ENCODE measurements around the gene CCDC6. TPM values are rescaled to one million over a fixed set of nuclear protein-coding genes. Genes with fewer than 3 reads are reported as not detected.

The CCDC6 gene
- total RNA-seq, 1 donor from 2014 or later = 50.6 TPM

DNA sequence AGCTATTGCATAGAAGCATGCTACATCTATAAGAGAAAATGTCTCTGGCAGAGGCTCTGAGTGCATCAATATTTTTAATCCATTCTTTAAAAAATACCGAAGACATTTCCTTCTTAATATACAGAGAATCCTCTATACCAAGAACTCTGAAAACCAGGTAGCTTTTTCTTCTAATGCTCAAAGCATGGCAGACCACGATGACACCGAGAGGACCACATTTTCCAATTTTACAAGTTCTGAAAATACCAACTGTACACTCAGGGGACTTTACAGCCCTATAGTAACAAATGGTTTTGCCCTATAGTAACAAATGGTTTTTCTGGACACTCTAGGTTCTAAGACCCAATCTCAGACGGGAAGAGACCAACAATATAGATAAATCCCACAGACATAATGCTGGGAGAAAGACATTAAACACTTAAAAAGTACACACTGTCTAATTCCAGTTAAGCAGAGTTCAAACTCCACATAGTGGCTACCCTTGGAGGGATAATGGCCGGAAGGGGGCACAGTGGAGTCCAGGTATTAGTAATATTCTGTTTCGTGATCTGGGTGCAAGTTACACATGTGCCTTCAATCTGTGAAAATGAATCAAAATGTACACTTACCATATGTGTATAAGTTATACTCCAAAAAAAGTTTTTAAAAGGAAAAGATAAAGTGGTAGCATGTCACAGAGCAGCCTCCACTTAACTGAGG lies 26.2 kb downstream of the CCDC6 start:
- Histone ChIP-seq H3K27me3 (ENCODE audit: low read depth) (no peaks in the 10 kb centered on the region), H3K9me3 (no peaks in the 10 kb centered on the region), H3K36me3 (no peaks in the 10 kb centered on the region), H3K27ac (peak overlapping the region; percentile 59), H3K4me3 (no peak overlapping the region), H3K4me1 (peaks cover 39% of the 10 kb centered on the region)
- DNase-seq (no peak), ATAC-seq (no peak)
- TF ChIP-seq CTCF (IDR thresholded peaks at IDR 0.05) = no peak
- intact Hi-C loops (cut with DNase I) = no loop called here

DNA sequence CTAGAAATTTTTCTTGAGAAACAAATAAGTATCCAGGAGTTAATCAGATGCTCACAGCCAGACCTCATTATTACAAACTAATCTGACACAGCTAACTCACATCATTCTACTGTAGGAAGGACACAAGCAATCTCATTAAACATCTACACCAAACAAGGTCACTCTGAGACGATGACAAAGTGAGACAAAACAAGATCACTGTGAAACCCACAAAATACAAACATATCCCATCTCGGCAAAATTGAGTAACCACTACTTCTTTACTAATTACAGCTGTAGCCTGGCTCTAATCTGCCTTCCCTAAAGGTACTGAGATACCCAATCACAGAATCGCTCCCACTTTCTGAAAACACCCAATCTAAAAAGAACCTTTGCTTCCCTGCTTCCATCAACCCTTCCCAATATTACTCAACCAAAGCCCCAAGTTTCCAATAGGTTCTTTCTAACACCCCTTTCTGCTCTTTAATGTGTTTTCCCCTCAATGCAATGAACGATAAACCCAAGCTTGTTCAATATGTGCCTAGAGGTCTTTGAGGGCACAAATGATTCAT lies 26.9 kb downstream of the CCDC6 start:
- no peak for TF ChIP-seq CTCF (IDR thresholded peaks at IDR 0.05)
- H3K4me3 ChIP-seq = no peak overlapping the region
- H3K9me3 ChIP-seq = no peaks in the 10 kb centered on the region
- H3K36me3 ChIP-seq = no peaks in the 10 kb centered on the region
- no peaks in the 10 kb centered on the region for H3K27me3 ChIP-seq (ENCODE audit: low read depth)
- H3K27ac ChIP-seq = no peak overlapping the region
- intact Hi-C loops (cut with DNase I) = no loop called here
- H3K4me1 ChIP-seq = peaks cover 34% of the 10 kb centered on the region
- no peak for ATAC-seq
- DNase-seq = no peak

DNA sequence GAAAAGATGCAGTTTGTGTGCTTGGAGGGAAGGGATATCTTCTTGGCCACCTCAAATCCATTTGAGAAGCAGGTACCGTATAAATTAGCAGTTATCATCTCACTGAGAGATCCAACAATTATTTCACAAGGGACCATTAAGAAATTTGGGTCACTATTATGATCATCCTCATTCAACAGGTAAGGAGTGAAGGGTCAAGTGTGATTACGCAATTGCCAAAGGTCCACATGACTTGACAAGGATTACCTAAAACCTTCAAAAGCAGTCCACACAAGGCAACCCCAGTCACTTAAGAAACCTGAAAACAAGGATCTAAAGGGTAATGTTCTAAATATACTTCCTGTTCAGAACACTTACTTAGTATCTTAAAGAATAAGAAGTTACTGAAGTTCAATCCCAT lies 27.4 kb downstream of the CCDC6 start:
- Histone ChIP-seq H3K27me3 (ENCODE audit: low read depth) (no peaks in the 10 kb centered on the region), H3K27ac (no peak overlapping the region), H3K4me1 (peaks cover 34% of the 10 kb centered on the region), H3K4me3 (no peak overlapping the region), H3K9me3 (no peaks in the 10 kb centered on the region), H3K36me3 (no peaks in the 10 kb centered on the region)
- DNase-seq (no peak), ATAC-seq (peak in 1 of 2 donors; percentile 36)
- no peak for TF ChIP-seq CTCF (IDR thresholded peaks at IDR 0.05)
- intact Hi-C loops (cut with DNase I) = no loop called here

DNA sequence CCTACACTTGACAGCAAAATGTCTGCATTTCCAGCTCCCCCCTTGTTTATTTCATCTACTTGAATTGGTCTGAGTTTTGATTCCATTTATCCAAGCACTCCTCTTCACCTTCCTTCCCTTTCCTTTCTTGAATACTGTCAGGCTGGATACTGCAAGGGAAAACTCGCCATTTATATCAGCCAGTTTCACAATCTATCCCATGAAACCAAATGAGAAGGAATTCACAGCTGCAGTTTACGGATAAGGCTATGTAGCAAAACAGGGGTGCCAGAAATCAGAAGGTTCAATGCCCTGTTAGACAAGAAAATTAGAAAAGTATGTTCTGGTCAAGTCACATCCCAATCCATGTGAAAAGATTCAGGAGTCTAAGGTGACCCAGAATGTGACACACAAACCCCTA lies 28.1 kb downstream of the CCDC6 start:
- intact Hi-C loops (cut with DNase I) = no loop called here
- no peak overlapping the region for H3K4me3 ChIP-seq
- TF ChIP-seq CTCF (IDR thresholded peaks at IDR 0.05) = no peak
- no peaks in the 10 kb centered on the region for H3K36me3 ChIP-seq
- H3K9me3 ChIP-seq = no peaks in the 10 kb centered on the region
- H3K4me1 ChIP-seq = peaks cover 38% of the 10 kb centered on the region
- DNase-seq (no peak), ATAC-seq (no peak)
- H3K27ac ChIP-seq = no peak overlapping the region
- H3K27me3 ChIP-seq (ENCODE audit: low read depth) = no peaks in the 10 kb centered on the region

GRCh38 chr10:59877191-59877671 lies 29.1 kb downstream of the CCDC6 start:
- ATAC-seq = no peak
- Histone ChIP-seq H3K36me3 (no peaks in the 10 kb centered on the region), H3K4me1 (peaks cover 49% of the 10 kb centered on the region), H3K27me3 (ENCODE audit: low read depth) (no peaks in the 10 kb centered on the region), H3K4me3 (no peak overlapping the region), H3K27ac (no peak overlapping the region), H3K9me3 (no peaks in the 10 kb centered on the region)
- intact Hi-C loops (cut with DNase I) = no loop called here
- no peak for DNase-seq
- no peak for TF ChIP-seq CTCF (IDR thresholded peaks at IDR 0.05)
